ENCODE results near the gene PIP5K1B.

- TF ChIP-seq CTCF (IDR thresholded peaks at IDR 0.05; ENCODE audit: poor library complexity) (peak; percentile 88), EZH2 (IDR thresholded peaks at IDR 0.05; ENCODE audit: borderline replicate concordance) (no peak), EZH2phosphoT487 (IDR thresholded peaks at IDR 0.05; ENCODE audit: low read depth, severe bottlenecking, unreplicated experiment) (no peak)
Measured at GRCh38 chr9:68999393-69000105, 294.5 kb downstream of the PIP5K1B start.

Measured in hepatocyte (in vitro differentiated cells).